Prostate gland (tissue), 2 donors: ENCODE results near the gene RAB7A. TPM values are rescaled to one million over a fixed set of nuclear protein-coding genes. Genes with fewer than 3 reads are reported as not detected.

Experiments
- DNase-seq: peaks from one replicate; pipeline ENCODE4 v3.0.0-alpha.2; 2019; ENCODE audit warnings: low spot score
- H3K27ac ChIP-seq, 2 donors: fragments of 200-600 bp; sonication (generic); 2 replicates each; pipeline ENCODE4 v1.5.1; 2017 to 2019
- H3K27me3 ChIP-seq: fragments of 200-600 bp; sonication (generic); replicated peaks from 2 replicates; pipeline ENCODE4 v1.5.1; 2019; ENCODE audit not compliant: insufficient read depth
- H3K36me3 ChIP-seq, 2 donors: fragments of 200-600 bp; sonication (generic); 1 replicate in 1 of 2; 2 replicates in 1 of 2; pipeline versions ENCODE4 v1.5.1 to v1.8.1; 2017 to 2019
- H3K4me1 ChIP-seq: fragments of 200-600 bp; sonication (generic); replicated peaks from 2 replicates; pipeline ENCODE4 v1.5.1; 2019
- H3K4me3 ChIP-seq, 2 donors: fragments of 200-600 bp; sonication (generic); 2 replicates each; pipeline ENCODE4 v1.5.1; 2017 to 2019
- H3K9me3 ChIP-seq: fragments of 200-600 bp; sonication (generic); 2 replicates; pipeline ENCODE4 v1.5.1; 2017
- POLR2A ChIP-seq: fragments of 450-650 bp; IDR thresholded peaks from one replicate; pipeline ENCODE4 v1.6.1; 2016; ENCODE audit warnings: antibody characterized with exemption, mild to moderate bottlenecking
- POLR2AphosphoS5 ChIP-seq: sonication (generic); formaldehyde crosslinking; IDR thresholded peaks from one replicate; pipeline ENCODE4 v1.6.1; 2017; ENCODE audit warnings: antibody characterized with exemption
- WGBS: methylation state at CpG from one replicate; pipeline ENCODE4 v1.1.5; 2018; 5-methylcytosine and 5-hydroxymethylcytosine counted together
- intact Hi-C: fragments of 100-400 bp; cut with DNase I; formaldehyde crosslinking; loops from one replicate; pipeline ENCODE4 v1.14.2; 2022
- total RNA-seq, 2 donors: library from RNA; depleted of rRNA; stranded (reverse); fragments of >200 nt; gene quantifications; one replicate each; pipeline ENCODE4 v1.1.0, GENCODE V29; 2016
- TF ChIP-seq, protein P1 (sequence below), 4 experiments: fragments of 200-600 bp in 2 of 4; fragments of 450-650 bp in 2 of 4; sonication (generic) in 2 of 4; IDR thresholded peaks; 1 replicate in 3 of 4; 2 replicates in 1 of 4; pipeline ENCODE4 v1.5.1; 2016 to 2019; ENCODE audit warnings: antibody characterized with exemption in 4 of 4, mild to moderate bottlenecking in 2 of 4, moderate library complexity in 2 of 4

The RAB7A gene
- total RNA-seq, 2 donors from 2014 or later, result 88.2 to 125 TPM

DNA sequence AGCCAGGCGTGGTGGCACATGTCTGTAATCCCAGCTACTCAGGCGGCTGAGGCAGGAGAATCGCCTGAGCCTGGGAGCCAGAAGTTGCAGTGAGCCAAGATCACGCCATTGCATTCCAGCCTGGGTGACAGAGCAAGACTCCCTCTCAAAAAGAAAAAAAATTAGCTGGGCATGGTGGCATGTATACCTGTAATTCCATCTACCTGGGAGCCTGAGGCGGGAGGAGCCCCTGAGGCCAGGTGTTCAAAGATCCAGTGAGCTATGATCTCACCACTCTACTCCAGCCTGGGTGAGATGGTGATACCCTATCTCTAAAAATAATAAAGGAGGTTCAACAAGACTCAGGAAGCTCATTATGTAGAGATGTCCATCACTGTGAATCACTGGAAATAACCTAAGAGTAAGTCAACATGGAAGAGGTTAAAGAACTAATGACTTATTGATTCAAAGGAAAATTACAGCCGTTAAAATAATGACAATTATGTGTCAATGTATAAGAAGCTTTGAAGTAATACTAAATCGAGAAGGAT lies 19.8 kb upstream of the RAB7A start:
- no peaks in the 10 kb centered on the region for H3K27me3 ChIP-seq
- 87% methylated on average over 7 of the region's 7 CpGs for WGBS

DNA sequence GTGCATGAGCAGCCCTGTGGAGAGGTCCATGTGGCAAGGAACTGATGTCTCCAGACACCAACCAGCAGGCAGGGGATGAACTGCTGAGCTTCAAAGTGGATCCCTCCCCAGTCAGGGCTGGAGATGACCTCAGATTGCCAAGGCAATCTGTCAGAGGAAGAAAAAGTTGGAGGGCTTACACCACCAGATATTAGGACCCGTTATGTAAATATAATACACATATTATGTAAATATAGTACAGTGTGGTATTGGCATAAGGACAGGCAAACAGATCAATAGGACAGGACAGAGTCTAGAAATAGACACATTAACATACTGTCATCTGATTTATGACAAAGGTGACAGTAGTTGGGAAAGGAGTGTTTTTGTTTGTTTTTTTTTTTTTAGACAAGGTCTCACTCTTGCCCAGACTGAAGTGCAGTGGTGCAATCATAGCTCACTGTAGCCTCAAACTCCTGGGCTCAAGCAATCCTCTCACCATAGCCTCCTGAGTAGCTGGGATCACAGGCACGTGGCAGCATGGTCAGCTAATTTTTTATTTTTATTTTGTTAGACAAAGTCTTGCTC lies 18.0 kb upstream of the RAB7A start:
- 88% methylated on average over 2 of the region's 2 CpGs for WGBS
- Histone ChIP-seq H3K9me3 (no peaks in the 10 kb centered on the region), H3K36me3 (no peaks in the 10 kb centered on the region), H3K27me3 (no peaks in the 10 kb centered on the region), H3K4me3 (no peak overlapping the region), H3K27ac (no peak overlapping the region), H3K4me1 (no peaks in the 10 kb centered on the region)
- intact Hi-C loops, result no loop called here
- TF ChIP-seq POLR2AphosphoS5 (no peak), POLR2A (no peak)
- TF ChIP-seq, protein P1, sequence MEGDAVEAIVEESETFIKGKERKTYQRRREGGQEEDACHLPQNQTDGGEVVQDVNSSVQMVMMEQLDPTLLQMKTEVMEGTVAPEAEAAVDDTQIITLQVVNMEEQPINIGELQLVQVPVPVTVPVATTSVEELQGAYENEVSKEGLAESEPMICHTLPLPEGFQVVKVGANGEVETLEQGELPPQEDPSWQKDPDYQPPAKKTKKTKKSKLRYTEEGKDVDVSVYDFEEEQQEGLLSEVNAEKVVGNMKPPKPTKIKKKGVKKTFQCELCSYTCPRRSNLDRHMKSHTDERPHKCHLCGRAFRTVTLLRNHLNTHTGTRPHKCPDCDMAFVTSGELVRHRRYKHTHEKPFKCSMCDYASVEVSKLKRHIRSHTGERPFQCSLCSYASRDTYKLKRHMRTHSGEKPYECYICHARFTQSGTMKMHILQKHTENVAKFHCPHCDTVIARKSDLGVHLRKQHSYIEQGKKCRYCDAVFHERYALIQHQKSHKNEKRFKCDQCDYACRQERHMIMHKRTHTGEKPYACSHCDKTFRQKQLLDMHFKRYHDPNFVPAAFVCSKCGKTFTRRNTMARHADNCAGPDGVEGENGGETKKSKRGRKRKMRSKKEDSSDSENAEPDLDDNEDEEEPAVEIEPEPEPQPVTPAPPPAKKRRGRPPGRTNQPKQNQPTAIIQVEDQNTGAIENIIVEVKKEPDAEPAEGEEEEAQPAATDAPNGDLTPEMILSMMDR (IDR thresholded peaks at IDR 0.05), result no peak
- no peak for DNase-seq

More for the DNA sequence above, 19.8 kb upstream of the RAB7A start:
- TF ChIP-seq, protein P1 (IDR thresholded peaks at IDR 0.05), result no peak
- TF ChIP-seq POLR2A, result no peak
- no peak overlapping the region for H3K4me3 ChIP-seq
- intact Hi-C loops, result no loop called here
- H3K27ac ChIP-seq, result no peak overlapping the region
- no peak for DNase-seq
- no peaks in the 10 kb centered on the region for H3K9me3 ChIP-seq
- no peaks in the 10 kb centered on the region for H3K4me1 ChIP-seq
- H3K36me3 ChIP-seq, result no peaks in the 10 kb centered on the region

DNA sequence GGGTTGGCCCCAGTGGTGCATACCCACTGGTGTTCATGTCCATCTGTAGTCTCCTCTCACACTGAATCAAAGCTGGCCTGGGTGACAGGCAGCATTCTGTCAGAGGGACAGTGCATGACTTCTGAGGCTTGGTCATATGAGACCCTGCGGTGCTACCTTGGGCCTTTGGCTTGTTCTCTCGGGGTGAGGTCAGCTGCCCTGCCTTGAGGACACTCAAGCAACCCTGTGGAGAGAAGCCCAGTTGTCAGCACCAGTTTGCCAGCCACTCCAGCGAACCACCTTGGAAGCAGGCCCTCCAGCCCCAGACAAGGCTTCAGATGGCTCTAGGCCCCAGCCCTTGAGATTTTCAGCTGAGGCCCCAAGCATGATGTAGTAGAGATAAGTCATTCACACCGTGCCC lies 16.9 kb upstream of the RAB7A start:
- H3K4me3 ChIP-seq, result no peak overlapping the region
- H3K27ac ChIP-seq, result no peak overlapping the region
- no peaks in the 10 kb centered on the region for H3K36me3 ChIP-seq
- no peaks in the 10 kb centered on the region for H3K4me1 ChIP-seq
- H3K9me3 ChIP-seq, result no peaks in the 10 kb centered on the region
- H3K27me3 ChIP-seq, result no peaks in the 10 kb centered on the region
- intact Hi-C loops, result no loop called here
- WGBS, result 92% methylated on average over 4 of the region's 4 CpGs
- no peak for TF ChIP-seq POLR2AphosphoS5
- TF ChIP-seq, protein P1 (IDR thresholded peaks at IDR 0.05), result no peak
- no peak for TF ChIP-seq POLR2A
- DNase-seq, result no peak

DNA sequence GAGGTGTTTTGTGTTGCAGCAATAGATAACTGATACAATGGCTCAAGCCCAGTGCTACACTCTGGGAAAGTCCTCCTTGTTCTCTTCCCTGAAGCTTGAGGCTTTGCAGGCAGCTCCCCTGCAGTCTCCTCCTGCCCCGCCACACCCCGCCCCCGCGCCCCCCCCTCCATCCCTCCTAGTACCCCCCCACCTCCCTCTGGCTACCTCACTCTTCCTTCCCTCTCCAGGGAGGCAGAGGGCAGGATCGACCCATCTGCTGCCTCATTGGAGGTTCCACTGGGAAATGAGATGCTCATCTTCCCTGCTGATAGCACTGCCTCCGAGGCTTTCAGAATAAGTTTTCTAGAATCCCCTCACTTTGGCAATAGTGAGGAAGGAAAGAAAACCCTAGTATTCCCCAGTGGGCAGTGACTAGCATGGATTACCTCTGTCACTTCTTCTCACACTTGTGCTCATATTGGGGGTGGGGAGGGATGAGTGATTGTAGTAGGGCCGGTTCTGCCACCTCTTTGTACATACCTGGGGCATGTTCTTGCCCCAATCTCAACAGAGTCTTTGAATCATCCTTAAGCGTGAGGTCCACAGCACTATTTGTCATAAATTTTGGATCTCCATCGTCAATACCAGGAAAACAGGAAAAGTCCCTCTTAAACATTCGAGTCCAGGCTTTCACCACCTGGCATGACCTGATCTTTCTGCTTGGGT lies 16.3 kb upstream of the RAB7A start:
- Histone ChIP-seq H3K27ac (no peak overlapping the region), H3K4me3 (no peak overlapping the region), H3K36me3 (no peaks in the 10 kb centered on the region), H3K27me3 (no peaks in the 10 kb centered on the region), H3K4me1 (no peaks in the 10 kb centered on the region), H3K9me3 (no peaks in the 10 kb centered on the region)
- peak; percentile 78 for DNase-seq
- WGBS, result 24% methylated on average over 10 of the region's 10 CpGs
- intact Hi-C loops, result no loop called here
- peak; percentile 77 for TF ChIP-seq POLR2AphosphoS5
- TF ChIP-seq, protein P1 (IDR thresholded peaks at IDR 0.05), result no peak
- no peak for TF ChIP-seq POLR2A
